ENCODE data around the gene SPATA31A6.
"Not testable (repeated sequence)": the region's sequence is repeated elsewhere in the genome, so short reads cannot be mapped to it uniquely, and the experiment has no call there.

SPATA31A6 gene

DNA sequence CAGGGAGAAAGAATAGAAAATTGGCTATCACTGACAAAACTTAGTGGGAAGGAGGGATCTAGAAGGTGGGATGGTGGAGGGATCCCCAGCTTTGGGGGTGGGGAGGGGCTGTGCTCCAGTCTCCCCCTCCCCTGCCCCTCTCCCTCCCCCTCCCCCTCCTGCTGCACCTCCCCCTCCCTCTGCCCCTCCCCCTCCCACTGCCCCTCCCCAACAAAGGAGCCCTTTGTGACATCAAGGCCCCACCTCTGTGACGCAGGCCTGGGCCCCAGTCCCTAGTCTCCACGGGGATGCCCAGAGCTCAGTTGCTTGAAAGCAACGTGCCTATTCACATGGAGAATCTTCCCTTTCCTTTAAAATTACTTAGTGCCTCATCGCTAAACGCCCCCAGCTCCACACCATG lies at the start of gene SPATA31A6:
SPATA31A6 (plus strand) TSS at position 301 of the 400 bp plus-strand sequence; CDS start at position 330, 29 bp downstream.
- DNase-seq (ENCODE audit: low read depth) = not testable (repeated sequence)

DNA sequence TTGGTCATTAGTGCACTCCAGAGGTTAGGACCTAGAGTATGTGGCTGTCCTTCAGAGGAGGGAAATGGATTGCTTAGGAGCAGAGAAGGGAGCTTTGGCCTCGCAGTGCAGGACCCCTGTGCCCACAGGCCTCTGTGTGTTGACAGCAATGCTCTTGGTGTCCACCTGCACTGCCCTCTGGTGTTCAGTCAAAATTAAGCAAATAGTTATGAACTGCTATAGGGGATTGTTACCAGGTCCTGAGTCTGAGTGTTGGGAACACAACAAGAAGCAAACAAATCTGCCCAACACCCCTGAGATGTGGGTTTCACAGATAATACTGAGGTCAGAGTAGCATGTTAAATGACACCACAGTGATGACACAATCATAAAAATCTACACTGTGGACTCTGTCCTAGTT lies 23.2 kb upstream of the SPATA31A6 start:
- not testable (repeated sequence) for DNase-seq (ENCODE audit: low read depth)

DNA sequence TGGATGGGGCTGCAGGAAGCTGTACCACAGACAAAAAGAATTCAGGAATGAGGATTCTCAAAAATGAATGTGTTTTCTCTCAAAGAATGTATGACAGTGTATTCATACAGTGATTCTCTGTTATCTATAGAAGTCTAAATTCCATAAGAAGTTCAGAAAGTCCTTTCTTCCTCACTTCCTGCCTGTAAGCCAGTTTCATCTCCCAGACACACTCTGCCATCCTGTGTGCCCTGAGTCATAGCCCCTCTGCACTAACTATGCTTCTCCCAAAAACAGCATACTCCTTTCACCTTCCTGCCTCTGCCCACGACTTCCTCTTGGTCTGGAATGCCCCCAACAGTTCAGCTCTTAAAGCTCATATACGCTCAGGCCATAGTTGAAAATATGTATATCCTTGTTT lies 36.4 kb downstream of the SPATA31A6 start:
- DNase-seq (ENCODE audit: low read depth) = not testable (repeated sequence)

DNA sequence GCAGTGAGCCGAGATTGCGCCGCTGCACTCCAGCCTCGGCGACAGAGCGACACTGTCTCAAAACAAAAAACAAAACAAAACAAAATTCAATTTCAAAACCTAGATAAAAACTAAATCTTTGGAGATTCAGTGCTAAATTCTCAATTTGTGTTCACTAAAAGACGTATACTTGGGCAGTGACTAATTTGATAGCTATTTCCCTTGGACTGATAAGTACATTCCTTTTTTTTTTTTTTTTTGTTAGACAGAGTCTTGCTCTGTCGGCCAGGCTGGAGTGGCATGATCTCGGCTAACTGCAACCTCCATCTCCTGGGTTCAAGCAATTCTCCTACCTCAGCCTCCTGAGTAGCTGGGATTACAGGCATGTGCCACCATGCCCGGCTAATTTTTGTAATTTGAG lies 39.8 kb downstream of the SPATA31A6 start:
- DNase-seq (ENCODE audit: low read depth) = not testable (repeated sequence)

GRCh38 chr9:42233031-42233430 lies 49.6 kb downstream of the SPATA31A6 start:
- not testable (repeated sequence) for DNase-seq (ENCODE audit: low read depth)

GRCh38 chr9:42234610-42235009 lies 51.2 kb downstream of the SPATA31A6 start:
- not testable (repeated sequence) for DNase-seq (ENCODE audit: low read depth)

- not testable (repeated sequence) for DNase-seq (ENCODE audit: low read depth)
Observed at GRCh38 chr9:42235352-42235991, 52.0 kb downstream of the SPATA31A6 start.

DNA sequence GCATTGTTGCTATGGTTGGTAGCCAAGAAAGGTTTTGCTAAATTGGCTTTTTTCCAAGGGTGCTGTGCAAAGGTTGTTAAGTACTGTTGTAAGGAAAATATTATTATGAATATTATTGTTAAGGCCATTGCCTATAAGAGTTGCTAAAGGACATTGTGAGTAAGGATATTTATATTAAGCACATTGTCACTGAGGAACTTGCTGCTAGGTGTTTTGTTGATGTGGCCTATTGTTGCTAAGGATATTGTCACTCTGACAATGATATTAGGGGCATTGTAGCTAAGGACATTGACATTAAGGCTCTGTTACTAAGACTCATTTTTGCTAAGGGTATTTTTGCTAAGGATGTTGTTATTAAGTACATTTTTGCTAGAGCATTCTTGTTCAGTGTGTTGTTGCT lies 52.6 kb downstream of the SPATA31A6 start:
- DNase-seq (ENCODE audit: low read depth) = not testable (repeated sequence)

DNA sequence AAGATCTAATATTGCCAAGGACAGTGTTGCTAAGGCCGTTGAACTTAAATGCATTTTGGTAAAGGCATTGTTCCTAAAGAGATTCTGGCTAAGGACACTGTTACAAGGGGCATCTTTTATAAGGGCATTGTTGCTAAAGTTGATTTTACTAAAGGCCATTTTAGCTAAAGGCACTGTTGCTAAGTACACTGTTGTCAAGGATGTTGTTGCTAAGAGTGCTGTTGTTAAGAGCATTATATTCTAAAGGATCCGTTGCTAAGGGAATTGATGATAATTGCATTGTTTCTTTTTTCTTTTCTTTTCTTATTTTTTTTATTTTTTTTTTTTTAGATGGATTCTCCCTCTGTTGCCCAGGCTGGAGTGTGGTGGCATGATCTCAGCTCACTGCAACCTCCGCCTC lies 53.9 kb downstream of the SPATA31A6 start:
- not testable (repeated sequence) for DNase-seq (ENCODE audit: low read depth)

DNA sequence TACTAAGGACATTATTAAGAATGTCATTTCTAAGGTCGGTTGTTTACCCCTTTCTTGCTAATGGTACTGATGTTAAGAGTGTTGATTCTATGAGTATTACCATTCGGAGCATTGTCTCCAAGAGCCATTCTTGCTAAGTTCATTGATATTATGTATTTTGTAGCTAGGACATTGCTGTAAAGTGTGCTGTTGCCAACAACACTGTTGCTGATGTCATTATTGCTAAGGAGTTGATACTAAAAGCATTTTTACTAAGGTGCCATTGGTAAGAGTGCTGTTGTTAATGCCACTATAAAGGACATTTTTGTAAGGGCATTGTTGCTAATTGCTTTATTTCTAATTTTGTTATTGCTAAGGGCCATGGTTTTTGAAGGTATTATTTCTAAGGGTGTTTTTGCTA lies 55.4 kb downstream of the SPATA31A6 start:
- DNase-seq (ENCODE audit: low read depth) = not testable (repeated sequence)
